B cell (primary cell): ENCODE results near the gene TBC1D22A. TPM values are rescaled to one million over a fixed set of nuclear protein-coding genes. Genes with fewer than 3 reads are reported as not detected.

Source experiments
- ATAC-seq: fragments of 200-7000 bp; cut with Tn5 transposase; one replicate; pipeline ENCODE4 v1.10.0; 2021; ENCODE audit warnings: low read depth, mild to moderate bottlenecking, moderate number of reproducible peaks, moderate library complexity
- CTCF ChIA-PET: fragments of 350-600 bp; sonication (Branson Sonifier 250); formaldehyde crosslinking; loops from one replicate; lab custom pipeline; 2021; ENCODE audit warnings: antibody characterized with exemption, inconsistent platforms; lab: Charles Lee
- POLR2A ChIA-PET: fragments of 350-600 bp; sonication (Branson Sonifier 250); formaldehyde crosslinking; loops from one replicate; lab custom pipeline; 2021; ENCODE audit warnings: antibody characterized with exemption; lab: Charles Lee
- DNase-seq: peaks from one replicate; pipeline ENCODE4 v3.0.0; 2013
- H2AFZ ChIP-seq: 2 replicates; pipeline ENCODE4 v1.6.1; 2012; ENCODE audit warnings: mild to moderate bottlenecking, low read depth, low read length; ENCODE audit not compliant: insufficient read depth, poor library complexity, severe bottlenecking
- H3K27ac ChIP-seq, 2 donors: 1 replicate in 1 of 2; 2 replicates in 1 of 2; pipeline ENCODE4 v1.5.1; 2012 to 2013; ENCODE audit warnings: low read length in 2 of 2, mild to moderate bottlenecking in 2 of 2, moderate library complexity in 1 of 2
- H3K27me3 ChIP-seq, 4 experiments: fragments of 200-600 bp in 1 of 4; sonication (generic) in 1 of 4; replicated peaks in 1 of 4; 1 replicate in 2 of 4; 2 replicates in 2 of 4; pipeline versions ENCODE4 v1.6.1 to v1.7.0; 2013 to 2016; ENCODE audit warnings: low read length in 3 of 4, mild to moderate bottlenecking in 2 of 4, mixed read lengths in 1 of 4, moderate library complexity in 1 of 4; ENCODE audit not compliant: insufficient read depth in 4 of 4, control insufficient read depth in 3 of 4; ENCODE audit errors: control extremely low read depth in 1 of 4
- H3K36me3 ChIP-seq, 2 experiments: replicated peaks in 1 of 2; 1 replicate in 1 of 2; 2 replicates in 1 of 2; pipeline versions ENCODE4 v1.6.1 to v1.7.1; 2013; ENCODE audit warnings: low read length in 1 of 2; ENCODE audit not compliant: insufficient read depth in 2 of 2, control insufficient read depth in 1 of 2; ENCODE audit errors: control extremely low read depth in 1 of 2, extremely low read depth in 1 of 2
- H3K4me1 ChIP-seq, 2 donors: fragments of 200-600 bp in 1 of 2; sonication (generic) in 1 of 2; 1 replicate in 1 of 2; 2 replicates in 1 of 2; pipeline versions ENCODE4 v1.5.1 to v1.6.1; 2013 to 2017; ENCODE audit warnings: low read length in 2 of 2; ENCODE audit not compliant: control insufficient read depth in 2 of 2, insufficient read depth in 2 of 2
- H3K4me2 ChIP-seq: replicated peaks from 2 replicates; pipeline ENCODE3; 2012; ENCODE audit warnings: mild to moderate bottlenecking, low read depth, low read length; ENCODE audit not compliant: poor library complexity, severe bottlenecking
- H3K4me3 ChIP-seq, 5 experiments: fragments of 200-600 bp in 1 of 5; sonication (generic) in 1 of 5; 1 replicate in 3 of 5; 2 replicates in 2 of 5; pipeline versions ENCODE4 v1.5.1 to v1.7.0; 2011 to 2016; ENCODE audit warnings: low read length in 4 of 5, mild to moderate bottlenecking in 4 of 5, low read depth in 2 of 5, control low read depth in 1 of 5, moderate library complexity in 1 of 5; ENCODE audit not compliant: insufficient read depth in 1 of 5; ENCODE audit errors: control extremely low read depth in 1 of 5, extremely low read depth in 1 of 5
- H3K79me2 ChIP-seq: fragments of 200-600 bp; sonication (generic); one replicate; pipeline ENCODE4 v1.6.0; 2016; ENCODE audit warnings: low read length; ENCODE audit not compliant: control insufficient read depth, insufficient read depth
- H3K9ac ChIP-seq: fragments of 200-600 bp; sonication (generic); 2 replicates; pipeline ENCODE4 v1.6.1; 2017; ENCODE audit warnings: mild to moderate bottlenecking, low read length, moderate library complexity
- H3K9me3 ChIP-seq, 3 donors: one replicate each; pipeline versions ENCODE4 v1.6.1 to v1.7.1; 2013; ENCODE audit warnings: low read length in 2 of 3; ENCODE audit not compliant: control insufficient read depth in 2 of 3, insufficient read depth in 1 of 3; ENCODE audit errors: control extremely low read depth in 1 of 3
- H4K20me1 ChIP-seq: 2 replicates; pipeline ENCODE4 v1.6.0; 2012; ENCODE audit warnings: mild to moderate bottlenecking, low read length; ENCODE audit not compliant: insufficient read depth, control insufficient read depth, poor library complexity, severe bottlenecking
- H3K27ac Mint-ChIP-seq: one replicate; pipeline ENCODE4 v1.8.0; 2021; ENCODE audit warnings: mixed read lengths
- H3K27me3 Mint-ChIP-seq: one replicate; pipeline ENCODE4 v1.8.0; 2021; ENCODE audit warnings: mixed read lengths
- H3K4me1 Mint-ChIP-seq: one replicate; pipeline ENCODE4 v1.8.0; 2021; ENCODE audit warnings: mixed read lengths
- H3K4me3 Mint-ChIP-seq: one replicate; pipeline ENCODE4 v1.8.0; 2021; ENCODE audit warnings: mixed read lengths
- H3K9me3 Mint-ChIP-seq: one replicate; pipeline ENCODE4 v1.8.0; 2022; ENCODE audit warnings: mixed read lengths; ENCODE audit not compliant: insufficient read depth
- CTCF ChIP-seq: fragments of 200-600 bp; IDR thresholded peaks from one replicate; pipeline ENCODE4 v1.8.0; 2022; ENCODE audit warnings: antibody characterized with exemption, mild to moderate bottlenecking
- EZH2 ChIP-seq: IDR thresholded peaks from 2 replicates; pipeline ENCODE4 v1.6.1; 2012; ENCODE audit warnings: borderline replicate concordance, low read depth, mild to moderate bottlenecking, moderate library complexity, low read length; ENCODE audit not compliant: insufficient read depth, poor library complexity, severe bottlenecking
- WGBS: methylation state at CpG from one replicate; pipeline ENCODE4 v1.1.5; 2013; ENCODE audit warnings: missing lambda C conversion rate; ENCODE audit not compliant: insufficient coverage; 5-methylcytosine and 5-hydroxymethylcytosine counted together
- intact Hi-C: fragments of 100-400 bp; cut with micrococcal nuclease; formaldehyde crosslinking; loops from one replicate; pipeline ENCODE4 v1.10.0; 2022
- polyA plus RNA-seq: library from polyadenylated mRNA; depleted of rRNA; stranded (reverse); fragments of >200 nt; gene quantifications from 2 replicates; pipeline ENCODE4 v1.2.3, GENCODE V29; 2012
- total RNA-seq, 2 donors: library from RNA; stranded (reverse); fragments of 120-200 nt in 1 of 2; gene quantifications; 1 replicate in 1 of 2; 2 replicates in 1 of 2; pipeline versions ENCODE4 v1.2.3 to v1.2.4, GENCODE V29; 2013 to 2022

TBC1D22A gene
- total and polyA plus RNA-seq, 2 donors (not counting 1 experiment from before 2014, with no cell fraction given), result 73.8 to 128 TPM

GRCh38 chr22:46734830-46735453 lies 27.5 kb upstream of the TBC1D22A start:
- Histone ChIP-seq H3K4me2 (peak overlapping the region; percentile 95), H2AFZ (no peak overlapping the region), H3K9me3 (no peaks in the 10 kb centered on the region), H3K79me2 (peaks cover 60% of the 10 kb centered on the region), H3K27ac (peak overlapping the region; percentile 62 to 73), H4K20me1 (peaks cover 84% of the 10 kb centered on the region), H3K4me3 (peak overlapping the region; percentile 23 to 56 (median 45)), H3K9ac (peak overlapping the region; percentile 56), H3K36me3 (peaks cover 0 to 12% of the 10 kb centered on the region in 2 experiments), H3K27me3 (peaks cover 0 to 3% (median 0%) of the 10 kb centered on the region in 4 experiments), H3K4me1 (peaks cover 49 to 51% of the 10 kb centered on the region in 2 donors)
- Mint-ChIP-seq H3K9me3 (no peaks in the 10 kb centered on the region), H3K27ac (peak overlapping the region; percentile 92), H3K4me3 (peak overlapping the region; percentile 91), H3K4me1 (peaks cover 53% of the 10 kb centered on the region), H3K27me3 (no peaks in the 10 kb centered on the region)
- DNase-seq, result peak; percentile 90
- WGBS, result under 1% methylated on average over 9 of the region's 12 CpGs
- intact Hi-C loops, result loop anchor here (1.0 to 5.0 kb wide), 7 partner anchors 27 to 172 kb away; partner anchors contain the start of gene TBC1D22A
- TF ChIP-seq EZH2 (no peak), CTCF (no peak)
- ATAC-seq, result peak; percentile 61
- ChIA-PET CTCF (interaction anchor here (0.8 to 3.4 kb wide), 6 partner anchors 24 to 278 kb away, joined by 3 to 12 read pairs (median 6); partner anchors contain the start of gene TBC1D22A), POLR2A (interaction anchor here (0.6 to 1.6 kb wide), 5 partner anchors 11 to 634 kb away, joined by 3 to 4 read pairs (median 3); no protein-coding TSS in a partner anchor)
